Sigmoid colon (tissue), 7 donors: ENCODE data around the gene ENHO. TPM values are rescaled to one million over a fixed set of nuclear protein-coding genes. Genes with fewer than 3 reads are reported as not detected.

Experiments used
- DNase-seq: peaks from one replicate; pipeline ENCODE4 v3.0.0-alpha.2; 2019
- H3K27ac ChIP-seq, 4 donors: fragments of 200-600 bp; sonication (generic); one replicate each; pipeline ENCODE4 v1.5.1; 2016 to 2019; ENCODE audit warnings: mild to moderate bottlenecking in 1 of 4
- H3K27me3 ChIP-seq, 3 donors: fragments of 200-600 bp; sonication (generic); one replicate each; pipeline ENCODE4 v1.5.1; 2019; ENCODE audit warnings: mild to moderate bottlenecking in 1 of 3
- H3K36me3 ChIP-seq, 4 donors: fragments of 200-600 bp; sonication (generic); one replicate each; pipeline ENCODE4 v1.5.1; 2016 to 2019
- H3K4me1 ChIP-seq, 4 donors: fragments of 200-600 bp; sonication (generic); one replicate each; pipeline ENCODE4 v1.5.1; 2017 to 2019
- H3K4me3 ChIP-seq, 4 donors: fragments of 200-600 bp; sonication (generic); one replicate each; pipeline ENCODE4 v1.5.1; 2017 to 2019; ENCODE audit warnings: mild to moderate bottlenecking in 2 of 4, moderate library complexity in 1 of 4
- H3K9me3 ChIP-seq, 4 donors: fragments of 200-600 bp in 3 of 4; sonication (generic) in 3 of 4; one replicate each; pipeline versions ENCODE4 v1.5.1 to v1.6.1; 2013 to 2019
- EP300 ChIP-seq, 4 donors: sonication (generic); formaldehyde crosslinking; IDR thresholded peaks; one replicate each; pipeline ENCODE4 v1.6.1; 2017; ENCODE audit warnings: antibody characterized with exemption in 4 of 4
- POLR2A ChIP-seq, 2 donors: fragments of 450-650 bp; IDR thresholded peaks; one replicate each; pipeline ENCODE4 v1.6.1; 2016; ENCODE audit warnings: antibody characterized with exemption in 2 of 2, mild to moderate bottlenecking in 2 of 2, moderate library complexity in 2 of 2
- POLR2AphosphoS5 ChIP-seq, 4 donors: sonication (generic); formaldehyde crosslinking; IDR thresholded peaks; one replicate each; pipeline ENCODE4 v1.6.1; 2017; ENCODE audit warnings: antibody characterized with exemption in 4 of 4
- WGBS, 2 donors: extraction: QIAGEN DNeasy Blood & Tissue Kit; methylation state at CpG; one replicate each; pipeline ENCODE4 v1.1.7; 2013; 5-methylcytosine and 5-hydroxymethylcytosine counted together
- intact Hi-C: fragments of 100-400 bp; cut with DNase I; formaldehyde crosslinking; loops from one replicate; pipeline ENCODE4 v1.15.1; 2023
- polyA plus RNA-seq, 3 donors: library from polyadenylated mRNA; stranded (reverse); fragments of 200-250 nt; gene quantifications; one replicate each; pipeline ENCODE4 v1.2.3, GENCODE V29; 2013
- total RNA-seq, 4 donors: library from RNA; depleted of rRNA; stranded (reverse); fragments of >200 nt; gene quantifications; one replicate each; pipeline ENCODE4 v1.1.0, GENCODE V29; 2016
- TF ChIP-seq, protein P1 (sequence below), 4 experiments: fragments of 450-650 bp in 3 of 4; fragments of 200-600 bp in 1 of 4; IDR thresholded peaks; one replicate each; pipeline ENCODE4 v1.5.1; 2016 to 2019; ENCODE audit warnings: antibody characterized with exemption in 4 of 4, mild to moderate bottlenecking in 3 of 4, moderate library complexity in 2 of 4
- donor health status: healthy with polysubstance abuse.
- donor health status: Bipolar disorder and iron deficiency.
- donor health status: healthy.

The ENHO gene
- total and polyA plus RNA-seq, 7 donors: 1.9 to 7.4 (median 4.3) TPM; not detected in 3

DNA sequence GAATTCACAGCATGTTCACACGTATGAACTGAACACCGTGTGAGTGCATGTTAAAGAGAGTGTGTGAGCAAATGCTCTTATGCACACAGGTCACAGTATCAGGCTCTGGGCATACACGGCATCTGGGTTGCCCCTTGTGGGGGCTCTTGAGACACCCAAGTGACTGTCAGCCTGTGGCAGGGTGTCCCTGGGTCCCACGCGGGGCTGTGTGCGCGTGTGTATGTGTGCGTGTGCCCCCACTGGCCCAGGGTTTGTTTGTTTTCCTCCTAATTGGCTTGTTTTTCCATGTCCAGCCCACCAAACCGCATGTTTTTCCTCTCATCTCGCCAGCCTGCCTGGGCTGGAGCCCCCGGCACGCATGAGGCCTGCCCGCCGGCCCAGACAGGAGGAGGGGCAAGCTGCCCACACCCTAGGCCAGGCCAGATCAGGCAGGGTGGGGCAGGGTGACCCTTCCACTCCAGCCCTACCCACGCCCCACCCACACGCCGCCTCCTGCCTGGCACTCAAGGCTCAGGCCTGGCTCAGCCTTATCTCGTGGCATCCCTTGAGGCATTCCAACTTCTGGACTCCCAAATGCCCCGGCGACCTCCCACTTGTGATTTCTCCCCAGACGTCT lies 37.9 kb upstream of the ENHO start:
- H3K36me3 ChIP-seq: no peaks in the 10 kb centered on the region
- intact Hi-C loops: no loop called here

DNA sequence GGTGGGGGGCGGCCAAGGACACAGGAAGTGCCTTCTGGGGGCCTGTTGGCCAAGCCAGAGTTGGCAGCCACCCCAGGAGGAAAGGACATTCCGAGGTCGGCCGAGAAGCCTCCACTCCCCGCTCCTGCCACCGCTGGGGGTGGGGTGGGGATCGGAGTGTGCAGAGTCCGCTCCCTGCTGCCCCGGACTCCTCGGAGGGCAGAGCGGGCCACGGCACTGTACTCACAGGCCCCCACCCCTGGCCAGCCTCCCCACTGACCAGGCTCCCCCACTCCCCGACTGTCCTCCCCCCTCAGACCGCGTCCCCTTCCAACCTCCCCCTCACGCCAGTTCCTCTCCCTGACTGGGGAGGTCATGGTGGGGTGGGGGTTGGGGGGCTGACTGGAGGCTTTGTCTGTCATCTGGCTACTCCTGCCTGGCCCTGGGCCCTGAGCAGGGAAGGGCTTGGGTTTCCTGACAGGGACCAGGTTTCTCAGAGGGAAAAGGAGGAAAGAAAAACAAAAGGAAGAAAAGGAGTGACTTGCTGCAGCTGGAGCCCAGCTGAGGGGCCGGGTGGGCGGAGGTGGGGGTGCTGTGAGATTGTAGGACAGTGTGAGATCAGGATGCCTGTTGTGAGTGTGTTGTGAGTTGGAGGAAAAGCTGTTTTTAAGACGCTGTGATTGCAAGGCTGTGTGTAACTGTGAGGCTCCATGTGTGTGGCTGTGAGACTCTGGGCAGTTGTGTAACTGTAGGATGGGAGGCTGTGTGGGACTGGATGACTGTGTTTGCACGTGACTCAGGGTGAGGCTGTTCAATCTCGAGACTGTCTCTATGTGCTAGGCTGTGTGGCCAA lies 37.0 kb upstream of the ENHO start:
- Histone ChIP-seq H3K4me3 (no peak overlapping the region), H3K36me3 (no peaks in the 10 kb centered on the region), H3K27ac (peak overlapping the region in 2 of 4 donors; percentile 31 to 56), H3K4me1 (peaks cover 0 to 18% (median 5%) of the 10 kb centered on the region in 4 donors), H3K9me3 (peaks cover 0 to 3% (median 0%) of the 10 kb centered on the region in 4 donors), H3K27me3 (peaks cover 0 to 48% (median 21%) of the 10 kb centered on the region in 3 donors)
- WGBS, 2 donors: 7 to 21% methylated on average over 21 of the region's 21 CpGs
- TF ChIP-seq POLR2AphosphoS5 (IDR thresholded peaks at IDR 0.05): no peak
- no peak for DNase-seq
- intact Hi-C loops: no loop called here

More for the DNA sequence above, 37.9 kb upstream of the ENHO start:
- 17 to 69% methylated on average over 21 of the region's 21 CpGs for WGBS, 2 donors
- H3K27me3 ChIP-seq: peaks cover 0 to 45% (median 21%) of the 10 kb centered on the region in 3 donors
- H3K27ac ChIP-seq: peak overlapping the region in 1 of 4 donors; percentile 18
- TF ChIP-seq POLR2A (IDR thresholded peaks at IDR 0.05) (no peak), POLR2AphosphoS5 (IDR thresholded peaks at IDR 0.05) (no peak), EP300 (IDR thresholded peaks at IDR 0.05) (no peak)
- TF ChIP-seq, protein P1, sequence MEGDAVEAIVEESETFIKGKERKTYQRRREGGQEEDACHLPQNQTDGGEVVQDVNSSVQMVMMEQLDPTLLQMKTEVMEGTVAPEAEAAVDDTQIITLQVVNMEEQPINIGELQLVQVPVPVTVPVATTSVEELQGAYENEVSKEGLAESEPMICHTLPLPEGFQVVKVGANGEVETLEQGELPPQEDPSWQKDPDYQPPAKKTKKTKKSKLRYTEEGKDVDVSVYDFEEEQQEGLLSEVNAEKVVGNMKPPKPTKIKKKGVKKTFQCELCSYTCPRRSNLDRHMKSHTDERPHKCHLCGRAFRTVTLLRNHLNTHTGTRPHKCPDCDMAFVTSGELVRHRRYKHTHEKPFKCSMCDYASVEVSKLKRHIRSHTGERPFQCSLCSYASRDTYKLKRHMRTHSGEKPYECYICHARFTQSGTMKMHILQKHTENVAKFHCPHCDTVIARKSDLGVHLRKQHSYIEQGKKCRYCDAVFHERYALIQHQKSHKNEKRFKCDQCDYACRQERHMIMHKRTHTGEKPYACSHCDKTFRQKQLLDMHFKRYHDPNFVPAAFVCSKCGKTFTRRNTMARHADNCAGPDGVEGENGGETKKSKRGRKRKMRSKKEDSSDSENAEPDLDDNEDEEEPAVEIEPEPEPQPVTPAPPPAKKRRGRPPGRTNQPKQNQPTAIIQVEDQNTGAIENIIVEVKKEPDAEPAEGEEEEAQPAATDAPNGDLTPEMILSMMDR (IDR thresholded peaks at IDR 0.05): no peak
- peaks cover 0 to 18% (median 5%) of the 10 kb centered on the region in 4 donors for H3K4me1 ChIP-seq
- no peak for DNase-seq
- peaks cover 0 to 3% (median 0%) of the 10 kb centered on the region in 4 donors for H3K9me3 ChIP-seq
- no peak overlapping the region for H3K4me3 ChIP-seq

DNA sequence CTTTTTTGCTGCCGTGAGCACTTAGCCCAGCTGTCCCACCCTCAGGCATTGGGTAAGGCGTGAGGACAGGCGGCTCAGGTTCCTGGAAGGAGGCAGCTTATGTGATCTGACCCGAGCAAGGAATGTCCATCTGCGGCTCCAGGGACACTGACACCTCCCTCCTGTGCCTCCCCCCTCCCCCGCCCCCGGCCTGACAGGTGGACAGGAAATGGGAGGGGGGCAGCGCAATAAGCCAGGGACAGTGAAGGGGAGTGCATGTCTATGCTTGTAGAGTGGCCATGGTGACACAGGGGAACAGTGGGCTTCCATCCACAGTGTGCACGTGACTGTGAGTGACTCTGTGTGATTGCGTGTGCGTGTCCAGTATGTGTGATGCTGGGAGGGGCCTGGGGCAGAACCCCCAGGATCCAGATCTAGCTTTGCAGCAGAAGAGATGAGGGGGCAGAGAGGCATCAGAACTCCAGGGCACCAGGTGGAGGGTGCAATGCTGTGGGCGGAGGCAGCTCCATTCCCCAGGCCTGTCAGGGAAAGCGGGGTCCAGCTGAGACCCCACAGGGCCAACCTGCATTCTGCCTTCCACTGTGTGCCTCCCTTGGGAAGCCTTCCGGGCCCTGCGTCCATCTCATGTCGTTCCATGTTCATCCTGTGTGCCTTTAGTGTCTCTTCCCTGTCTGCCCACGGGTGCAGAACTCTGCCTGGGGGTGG lies 36.3 kb upstream of the ENHO start:
- H3K27me3 ChIP-seq: peaks cover 0 to 48% (median 21%) of the 10 kb centered on the region in 3 donors
- H3K4me3 ChIP-seq: no peak overlapping the region
- peaks cover 0 to 18% (median 5%) of the 10 kb centered on the region in 4 donors for H3K4me1 ChIP-seq
- H3K27ac ChIP-seq: peak overlapping the region in 1 of 4 donors; percentile 56
- TF ChIP-seq, protein P1 (IDR thresholded peaks at IDR 0.05): no peak
- TF ChIP-seq POLR2AphosphoS5 (IDR thresholded peaks at IDR 0.05) (no peak), POLR2A (IDR thresholded peaks at IDR 0.05) (no peak), EP300 (IDR thresholded peaks at IDR 0.05) (no peak)
- DNase-seq: no peak
- intact Hi-C loops: no loop called here
- H3K9me3 ChIP-seq: peaks cover 0 to 3% (median 0%) of the 10 kb centered on the region in 4 donors
- H3K36me3 ChIP-seq: no peaks in the 10 kb centered on the region
- WGBS, 2 donors: 62 to 67% methylated on average over 17 of the region's 17 CpGs

DNA sequence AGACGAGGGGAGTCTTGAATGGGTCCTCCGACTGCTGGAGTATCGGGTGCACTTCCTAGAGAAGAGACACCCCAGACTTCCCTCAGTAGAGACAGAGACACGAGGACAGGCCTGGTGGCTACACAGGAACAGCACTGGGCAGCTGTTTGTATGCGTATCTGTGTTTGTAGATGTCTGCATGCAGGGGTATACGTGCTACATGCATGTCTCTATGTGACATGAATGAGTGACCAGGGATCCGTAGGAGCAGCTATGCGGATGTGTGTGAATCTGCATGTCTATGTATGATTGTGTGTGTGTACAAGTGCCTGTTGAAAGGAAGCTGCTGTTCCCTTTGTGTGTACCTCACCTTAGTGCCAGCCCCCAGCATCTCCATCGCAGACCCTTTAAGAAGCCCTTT lies 35.6 kb upstream of the ENHO start:
- H3K4me1 ChIP-seq: peaks cover 0 to 18% (median 5%) of the 10 kb centered on the region in 4 donors
- no peak for DNase-seq
- H3K4me3 ChIP-seq: no peak overlapping the region
- H3K36me3 ChIP-seq: no peaks in the 10 kb centered on the region
- peaks cover 0 to 3% (median 0%) of the 10 kb centered on the region in 4 donors for H3K9me3 ChIP-seq
- peaks cover 0 to 48% (median 21%) of the 10 kb centered on the region in 3 donors for H3K27me3 ChIP-seq
- 89 to 91% methylated on average over 9 of the region's 9 CpGs for WGBS, 2 donors
- intact Hi-C loops: no loop called here
- TF ChIP-seq POLR2AphosphoS5 (IDR thresholded peaks at IDR 0.05) (no peak), POLR2A (IDR thresholded peaks at IDR 0.05) (no peak), EP300 (IDR thresholded peaks at IDR 0.05) (no peak)
- TF ChIP-seq, protein P1 (IDR thresholded peaks at IDR 0.05): no peak
- no peak overlapping the region for H3K27ac ChIP-seq
